ENCODE data around the gene NFATC3.

DNA sequence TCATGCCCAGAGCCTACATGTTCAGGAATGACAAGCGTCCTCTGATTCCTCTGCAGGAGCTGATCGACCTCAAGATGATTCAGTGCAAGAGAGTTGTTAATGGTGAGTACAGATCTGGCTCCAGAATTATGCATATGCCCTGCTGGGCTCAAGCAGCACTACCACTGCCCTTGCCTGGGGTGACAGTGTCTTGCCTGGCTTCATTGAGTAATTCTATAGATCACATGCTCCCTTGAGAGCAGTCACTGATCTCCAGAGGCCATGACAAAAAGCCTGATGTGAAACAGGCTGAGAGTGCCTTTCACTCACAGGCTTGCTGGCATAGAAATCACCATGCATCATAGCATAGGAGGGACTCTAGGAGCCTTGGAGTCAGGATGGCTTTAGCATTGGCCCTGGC lies 35.7 kb upstream of the NFATC3 start:
- TF ChIP-seq POLR2AphosphoS5 (IDR thresholded peaks at IDR 0.05; ENCODE audit: low read depth, low read length): no peak
- no peak for TF ChIP-seq POLR2A (IDR thresholded peaks at IDR 0.05; ENCODE audit: low read depth, low read length)
